Esophagus (tissue), 2 donors: ENCODE results near the gene DCT. TPM values are rescaled to one million over a fixed set of nuclear protein-coding genes. Genes with fewer than 3 reads are reported as not detected.

ENCODE experiments used
- H3K27ac ChIP-seq, 2 donors: one replicate each; pipeline ENCODE4 v1.5.1; 2013; ENCODE audit warnings: low read depth in 2 of 2, mild to moderate bottlenecking in 2 of 2, inconsistent platforms in 1 of 2, low read length in 1 of 2, moderate library complexity in 1 of 2
- H3K27me3 ChIP-seq, 2 donors: one replicate each; pipeline ENCODE4 v1.6.1; 2013; ENCODE audit warnings: low read length in 2 of 2, control low read depth in 1 of 2, mild to moderate bottlenecking in 1 of 2; ENCODE audit not compliant: insufficient read depth in 2 of 2, control insufficient read depth in 1 of 2
- H3K36me3 ChIP-seq, 2 donors: one replicate each; pipeline ENCODE4 v1.6.1; 2013; ENCODE audit warnings: low read length in 1 of 2; ENCODE audit not compliant: control insufficient read depth in 2 of 2, insufficient read depth in 2 of 2
- H3K4me1 ChIP-seq, 2 donors: one replicate each; pipeline ENCODE4 v1.6.1; 2013; ENCODE audit warnings: low read length in 1 of 2; ENCODE audit not compliant: control insufficient read depth in 2 of 2, insufficient read depth in 2 of 2
- H3K4me3 ChIP-seq, 2 donors: one replicate each; pipeline ENCODE4 v1.5.1; 2013; ENCODE audit warnings: low read length in 2 of 2, mild to moderate bottlenecking in 2 of 2, low read depth in 1 of 2, moderate library complexity in 1 of 2
- H3K9me3 ChIP-seq, 2 donors: one replicate each; pipeline ENCODE4 v1.6.1; 2013; ENCODE audit warnings: mild to moderate bottlenecking in 2 of 2, low read depth in 1 of 2, low read length in 1 of 2, moderate library complexity in 1 of 2; ENCODE audit not compliant: control insufficient read depth in 2 of 2, insufficient read depth in 1 of 2
- WGBS, 2 donors: extraction: QIAGEN DNeasy Blood & Tissue Kit; methylation state at CpG; one replicate each; pipeline ENCODE4 v1.1.7; 2013; 5-methylcytosine and 5-hydroxymethylcytosine counted together
- polyA plus RNA-seq, 2 donors: library from polyadenylated mRNA; stranded (reverse); fragments of 200-250 nt; gene quantifications; one replicate each; pipeline ENCODE4 v1.2.3, GENCODE V29; 2013
- donor health status: healthy with polysubstance abuse.
- donor health status: Bipolar disorder and iron deficiency.

The DCT gene
- polyA plus RNA-seq, 2 donors: 0.02 to 0.04 TPM

GRCh38 chr13:94431574-94431973 is 47.9 kb downstream of the DCT start:
- WGBS, 2 donors: 77 to 84% methylated on average over 2 of the region's 2 CpGs
- no peaks in the 10 kb centered on the region for H3K36me3 ChIP-seq
- H3K27ac ChIP-seq: no peak overlapping the region

GRCh38 chr13:94427313-94427953 is 52.0 kb downstream of the DCT start:
- Histone ChIP-seq H3K27me3 (no peaks in the 10 kb centered on the region), H3K9me3 (no peaks in the 10 kb centered on the region), H3K4me1 (no peaks in the 10 kb centered on the region), H3K4me3 (no peak overlapping the region), H3K27ac (peak overlapping the region in 1 of 2 donors; percentile 13), H3K36me3 (no peaks in the 10 kb centered on the region)
- 47 to 52% methylated on average over 5 of the region's 5 CpGs for WGBS, 2 donors

More at GRCh38 chr13:94431574-94431973, 47.9 kb downstream of the DCT start:
- Histone ChIP-seq H3K4me1 (no peaks in the 10 kb centered on the region), H3K9me3 (no peaks in the 10 kb centered on the region), H3K27me3 (no peaks in the 10 kb centered on the region), H3K4me3 (no peak overlapping the region)

GRCh38 chr13:94419925-94420305 is 59.6 kb downstream of the DCT start:
- no peaks in the 10 kb centered on the region for H3K27me3 ChIP-seq
- no peaks in the 10 kb centered on the region for H3K9me3 ChIP-seq
- H3K36me3 ChIP-seq: no peaks in the 10 kb centered on the region
- no peak overlapping the region for H3K4me3 ChIP-seq
- no peak overlapping the region for H3K27ac ChIP-seq
- WGBS, 2 donors: 30 to 45% methylated on average over 1 of the region's 1 CpG
- no peaks in the 10 kb centered on the region for H3K4me1 ChIP-seq

GRCh38 chr13:94419304-94419924 is 60.1 kb downstream of the DCT start:
- Histone ChIP-seq H3K4me1 (no peaks in the 10 kb centered on the region), H3K27me3 (no peaks in the 10 kb centered on the region), H3K9me3 (no peaks in the 10 kb centered on the region), H3K36me3 (no peaks in the 10 kb centered on the region), H3K4me3 (no peak overlapping the region), H3K27ac (no peak overlapping the region)
- 55 to 56% methylated on average over 1 of the region's 1 CpG for WGBS, 2 donors

GRCh38 chr13:94417294-94417693 is 62.2 kb downstream of the DCT start:
- no peaks in the 10 kb centered on the region for H3K4me1 ChIP-seq
- no peak overlapping the region for H3K27ac ChIP-seq
- H3K27me3 ChIP-seq: no peaks in the 10 kb centered on the region
- H3K4me3 ChIP-seq: no peak overlapping the region
- no peaks in the 10 kb centered on the region for H3K36me3 ChIP-seq
- H3K9me3 ChIP-seq: no peaks in the 10 kb centered on the region

GRCh38 chr13:94416454-94417080 is 62.9 kb downstream of the DCT start:
- 60 to 63% methylated on average over 7 of the region's 7 CpGs for WGBS, 2 donors
- H3K36me3 ChIP-seq: no peaks in the 10 kb centered on the region
- H3K4me3 ChIP-seq: no peak overlapping the region
- H3K4me1 ChIP-seq: no peaks in the 10 kb centered on the region
- H3K9me3 ChIP-seq: no peaks in the 10 kb centered on the region
- no peak overlapping the region for H3K27ac ChIP-seq
- no peaks in the 10 kb centered on the region for H3K27me3 ChIP-seq

- H3K27me3 ChIP-seq: no peaks in the 10 kb centered on the region
- H3K9me3 ChIP-seq: no peaks in the 10 kb centered on the region
- no peak overlapping the region for H3K4me3 ChIP-seq
- 42 to 45% methylated on average over 7 of the region's 7 CpGs for WGBS, 2 donors
- no peaks in the 10 kb centered on the region for H3K4me1 ChIP-seq
- no peaks in the 10 kb centered on the region for H3K36me3 ChIP-seq
- no peak overlapping the region for H3K27ac ChIP-seq
These were observed 63.8 kb downstream of the DCT start for GRCh38 chr13:94415500-94416237.

DNA sequence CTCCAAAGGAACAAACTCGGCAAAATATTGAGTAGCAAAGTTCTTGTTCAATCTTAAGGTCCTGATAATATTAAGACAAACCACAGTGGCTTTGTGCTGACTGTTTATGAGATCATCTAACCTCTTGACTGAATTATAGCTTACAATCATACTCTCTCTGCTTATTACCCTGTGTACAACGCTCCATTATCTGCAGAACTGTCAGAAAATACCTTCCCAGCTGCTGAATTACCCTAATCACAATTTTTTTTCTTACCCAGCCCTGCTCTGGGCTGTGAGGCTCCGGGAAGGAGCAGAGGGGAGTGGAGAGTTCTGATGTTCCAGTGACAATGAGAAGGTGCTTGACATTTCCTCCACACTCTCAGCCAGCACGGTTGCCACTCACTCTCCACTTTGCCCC is 64.8 kb downstream of the DCT start:
- no peak overlapping the region for H3K4me3 ChIP-seq
- H3K36me3 ChIP-seq: no peaks in the 10 kb centered on the region
- no peak overlapping the region for H3K27ac ChIP-seq
- no peaks in the 10 kb centered on the region for H3K9me3 ChIP-seq
- no peaks in the 10 kb centered on the region for H3K27me3 ChIP-seq
- H3K4me1 ChIP-seq: no peaks in the 10 kb centered on the region
- WGBS, 2 donors: 35 to 47% methylated on average over 4 of the region's 4 CpGs

DNA sequence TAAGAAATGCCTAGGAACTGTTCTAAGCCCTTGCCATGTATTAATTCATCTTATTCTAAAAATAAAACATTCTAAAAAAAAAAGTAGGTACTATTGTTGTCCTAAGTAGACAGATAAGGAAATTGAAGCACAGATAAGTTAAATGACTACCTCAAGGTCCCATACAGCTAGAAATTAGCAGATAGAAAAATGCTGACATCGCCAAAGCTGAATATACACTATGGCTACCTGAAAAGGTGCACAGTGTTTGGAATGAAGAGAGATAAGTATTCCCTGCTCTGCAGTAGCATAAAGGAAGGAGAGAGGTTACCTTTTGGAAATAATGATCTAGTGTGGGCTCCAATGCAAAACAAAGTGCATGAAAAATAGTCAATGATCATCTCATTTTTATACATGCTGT is 65.3 kb downstream of the DCT start:
- Histone ChIP-seq H3K9me3 (no peaks in the 10 kb centered on the region), H3K27ac (no peak overlapping the region), H3K27me3 (no peaks in the 10 kb centered on the region), H3K36me3 (no peaks in the 10 kb centered on the region), H3K4me1 (no peaks in the 10 kb centered on the region), H3K4me3 (no peak overlapping the region)
- WGBS, 2 donors: 77 to 99% methylated on average over 1 of the region's 1 CpG
